ENCODE results near the gene CIDEA.
"Not testable (repeated sequence)": the region's sequence is repeated elsewhere in the genome, so short reads cannot be mapped to it uniquely, and the experiment has no call there.

The CIDEA gene

GRCh38 chr18:12239431-12239830 is 14.7 kb upstream of the CIDEA start:
- no peak for DNase-seq

- no peak for DNase-seq
Observed at GRCh38 chr18:12242658-12243260, 11.4 kb upstream of the CIDEA start.

GRCh38 chr18:12243272-12243671 is 10.9 kb upstream of the CIDEA start:
- DNase-seq = not testable (repeated sequence)

- no peak for DNase-seq
Observed at GRCh38 chr18:12245793-12246135, 8.4 kb upstream of the CIDEA start.

GRCh38 chr18:12246849-12247808 is 7.0 kb upstream of the CIDEA start:
- DNase-seq = no peak

- DNase-seq = no peak
Observed at GRCh38 chr18:12247946-12248345, 6.2 kb upstream of the CIDEA start.

GRCh38 chr18:12248926-12249720 is 5.0 kb upstream of the CIDEA start:
- DNase-seq = no peak

GRCh38 chr18:12251311-12251710 is 2.9 kb upstream of the CIDEA start:
- no peak for DNase-seq

GRCh38 chr18:12252061-12252460 is 2.1 kb upstream of the CIDEA start:
- no peak for DNase-seq

GRCh38 chr18:12253027-12253426 is 1.1 kb upstream of the CIDEA start:
- DNase-seq = no peak

- no peak for DNase-seq
Observed at GRCh38 chr18:12253663-12254135, 462 bp upstream of the CIDEA start.

- no peak for DNase-seq
Observed at GRCh38 chr18:12254820-12255511, 805 bp downstream of the CIDEA start.

- DNase-seq = no peak
Observed at GRCh38 chr18:12255626-12256026, 1.5 kb downstream of the CIDEA start.

- DNase-seq = no peak
Observed at GRCh38 chr18:12256951-12257350, 2.8 kb downstream of the CIDEA start.

GRCh38 chr18:12257996-12258718 is 4.0 kb downstream of the CIDEA start:
- DNase-seq = no peak

- DNase-seq = no peak
Observed at GRCh38 chr18:12258719-12259705, 4.9 kb downstream of the CIDEA start.

- no peak for DNase-seq
Observed at GRCh38 chr18:12262748-12263147, 8.6 kb downstream of the CIDEA start.

GRCh38 chr18:12264864-12265263 is 10.7 kb downstream of the CIDEA start:
- DNase-seq = no peak

GRCh38 chr18:12271376-12272235 is 17.4 kb downstream of the CIDEA start:
- DNase-seq = peak; percentile 15

GRCh38 chr18:12274793-12275192 is 20.6 kb downstream of the CIDEA start:
- no peak for DNase-seq
